Measurements from ENCODE around the gene RMC1.

Gene RMC1

GRCh38 chr18:23569299-23570063 lies 66.2 kb downstream of the RMC1 start:
- Histone ChIP-seq H3K27me3 (ENCODE audit: insufficient read depth, poor library complexity, severe bottlenecking) (no peaks in the 10 kb centered on the region), H3K4me3 (replicated peaks; ENCODE audit: insufficient read depth, low read length) (no peak overlapping the region), H3K27ac (replicated peaks) (no peak overlapping the region)
- no peak for DNase-seq (ENCODE audit: low read depth in 1 of 2, low spot score in 1 of 2)
- TF ChIP-seq SPI1 (IDR thresholded peaks at IDR 0.05; ENCODE audit: borderline replicate concordance, low read depth) = no peak
- no peak for TF ChIP-seq CTCF (IDR thresholded peaks at IDR 0.05; ENCODE audit: insufficient read depth, low read length)
- no peak for TF ChIP-seq POLR2AphosphoS5 (IDR thresholded peaks at IDR 0.05; ENCODE audit: low read depth)
- TF ChIP-seq GABPA (IDR thresholded peaks at IDR 0.05; ENCODE audit: low read depth) = no peak
- TF ChIP-seq, protein P1, sequence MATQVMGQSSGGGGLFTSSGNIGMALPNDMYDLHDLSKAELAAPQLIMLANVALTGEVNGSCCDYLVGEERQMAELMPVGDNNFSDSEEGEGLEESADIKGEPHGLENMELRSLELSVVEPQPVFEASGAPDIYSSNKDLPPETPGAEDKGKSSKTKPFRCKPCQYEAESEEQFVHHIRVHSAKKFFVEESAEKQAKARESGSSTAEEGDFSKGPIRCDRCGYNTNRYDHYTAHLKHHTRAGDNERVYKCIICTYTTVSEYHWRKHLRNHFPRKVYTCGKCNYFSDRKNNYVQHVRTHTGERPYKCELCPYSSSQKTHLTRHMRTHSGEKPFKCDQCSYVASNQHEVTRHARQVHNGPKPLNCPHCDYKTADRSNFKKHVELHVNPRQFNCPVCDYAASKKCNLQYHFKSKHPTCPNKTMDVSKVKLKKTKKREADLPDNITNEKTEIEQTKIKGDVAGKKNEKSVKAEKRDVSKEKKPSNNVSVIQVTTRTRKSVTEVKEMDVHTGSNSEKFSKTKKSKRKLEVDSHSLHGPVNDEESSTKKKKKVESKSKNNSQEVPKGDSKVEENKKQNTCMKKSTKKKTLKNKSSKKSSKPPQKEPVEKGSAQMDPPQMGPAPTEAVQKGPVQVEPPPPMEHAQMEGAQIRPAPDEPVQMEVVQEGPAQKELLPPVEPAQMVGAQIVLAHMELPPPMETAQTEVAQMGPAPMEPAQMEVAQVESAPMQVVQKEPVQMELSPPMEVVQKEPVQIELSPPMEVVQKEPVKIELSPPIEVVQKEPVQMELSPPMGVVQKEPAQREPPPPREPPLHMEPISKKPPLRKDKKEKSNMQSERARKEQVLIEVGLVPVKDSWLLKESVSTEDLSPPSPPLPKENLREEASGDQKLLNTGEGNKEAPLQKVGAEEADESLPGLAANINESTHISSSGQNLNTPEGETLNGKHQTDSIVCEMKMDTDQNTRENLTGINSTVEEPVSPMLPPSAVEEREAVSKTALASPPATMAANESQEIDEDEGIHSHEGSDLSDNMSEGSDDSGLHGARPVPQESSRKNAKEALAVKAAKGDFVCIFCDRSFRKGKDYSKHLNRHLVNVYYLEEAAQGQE (IDR thresholded peaks at IDR 0.05; ENCODE audit: insufficient replicate concordance, low read depth) = no peak

DNA sequence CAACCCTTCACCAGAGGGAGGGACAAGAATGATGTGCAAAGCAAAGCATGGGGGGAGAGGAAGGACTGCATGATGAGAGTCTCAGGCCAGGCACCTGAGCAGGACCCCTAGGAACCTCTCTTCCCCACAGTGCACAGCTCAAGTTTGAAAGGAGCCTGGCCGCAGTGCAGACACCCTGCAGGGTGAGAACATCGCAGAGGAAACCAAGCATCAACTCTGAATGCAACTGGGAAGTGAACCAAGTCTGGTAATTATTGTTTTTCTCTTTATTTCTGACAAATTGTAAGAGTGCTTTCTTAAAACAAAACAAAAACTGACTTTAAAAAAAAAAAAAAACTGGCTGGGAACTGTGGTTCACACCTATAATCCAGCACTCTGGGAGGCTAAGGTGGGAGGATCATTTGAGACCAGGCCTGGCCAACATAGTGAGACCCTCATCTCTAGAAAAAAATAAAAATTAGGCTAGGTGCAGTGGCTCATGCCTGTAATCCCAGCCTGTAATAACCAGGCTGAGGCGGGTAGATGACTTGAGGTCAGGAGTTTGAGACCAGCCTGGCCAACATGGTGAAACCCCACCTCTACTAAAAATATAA lies 67.7 kb downstream of the RMC1 start:
- TF ChIP-seq POLR2AphosphoS5 (IDR thresholded peaks at IDR 0.05; ENCODE audit: low read depth) (no peak), CTCF (IDR thresholded peaks at IDR 0.05; ENCODE audit: insufficient read depth, low read length) (no peak), GABPA (IDR thresholded peaks at IDR 0.05; ENCODE audit: low read depth) (no peak), SPI1 (IDR thresholded peaks at IDR 0.05; ENCODE audit: borderline replicate concordance, low read depth) (no peak)
- TF ChIP-seq, protein P1 (IDR thresholded peaks at IDR 0.05; ENCODE audit: insufficient replicate concordance, low read depth) = no peak
- no peak for DNase-seq (ENCODE audit: low read depth in 1 of 2, low spot score in 1 of 2)
- Histone ChIP-seq H3K27ac (replicated peaks) (no peak overlapping the region), H3K27me3 (ENCODE audit: insufficient read depth, poor library complexity, severe bottlenecking) (no peaks in the 10 kb centered on the region), H3K4me3 (replicated peaks; ENCODE audit: insufficient read depth, low read length) (no peak overlapping the region)

- TF ChIP-seq SPI1 (IDR thresholded peaks at IDR 0.05; ENCODE audit: borderline replicate concordance, low read depth) (no peak), CTCF (IDR thresholded peaks at IDR 0.05; ENCODE audit: insufficient read depth, low read length) (no peak), POLR2AphosphoS5 (IDR thresholded peaks at IDR 0.05; ENCODE audit: low read depth) (no peak), GABPA (IDR thresholded peaks at IDR 0.05; ENCODE audit: low read depth) (no peak)
- TF ChIP-seq, protein P1 (IDR thresholded peaks at IDR 0.05; ENCODE audit: insufficient replicate concordance, low read depth) = no peak
- Histone ChIP-seq H3K27ac (replicated peaks) (no peak overlapping the region), H3K27me3 (ENCODE audit: insufficient read depth, poor library complexity, severe bottlenecking) (no peaks in the 10 kb centered on the region), H3K4me3 (replicated peaks; ENCODE audit: insufficient read depth, low read length) (no peak overlapping the region)
- DNase-seq (ENCODE audit: low read depth in 1 of 2, low spot score in 1 of 2) = no peak
Measured at GRCh38 chr18:23572012-23572411, 68.7 kb downstream of the RMC1 start.
